ENCODE results near the gene HEPN1. TPM values are rescaled to one million over a fixed set of nuclear protein-coding genes. Genes with fewer than 3 reads are reported as not detected.

HEPN1 gene
- total and polyA plus RNA-seq, 10 of the 15 experiments (the other 5 are each of a cell fraction or from before 2014, with no cell fraction given) = not detected

DNA sequence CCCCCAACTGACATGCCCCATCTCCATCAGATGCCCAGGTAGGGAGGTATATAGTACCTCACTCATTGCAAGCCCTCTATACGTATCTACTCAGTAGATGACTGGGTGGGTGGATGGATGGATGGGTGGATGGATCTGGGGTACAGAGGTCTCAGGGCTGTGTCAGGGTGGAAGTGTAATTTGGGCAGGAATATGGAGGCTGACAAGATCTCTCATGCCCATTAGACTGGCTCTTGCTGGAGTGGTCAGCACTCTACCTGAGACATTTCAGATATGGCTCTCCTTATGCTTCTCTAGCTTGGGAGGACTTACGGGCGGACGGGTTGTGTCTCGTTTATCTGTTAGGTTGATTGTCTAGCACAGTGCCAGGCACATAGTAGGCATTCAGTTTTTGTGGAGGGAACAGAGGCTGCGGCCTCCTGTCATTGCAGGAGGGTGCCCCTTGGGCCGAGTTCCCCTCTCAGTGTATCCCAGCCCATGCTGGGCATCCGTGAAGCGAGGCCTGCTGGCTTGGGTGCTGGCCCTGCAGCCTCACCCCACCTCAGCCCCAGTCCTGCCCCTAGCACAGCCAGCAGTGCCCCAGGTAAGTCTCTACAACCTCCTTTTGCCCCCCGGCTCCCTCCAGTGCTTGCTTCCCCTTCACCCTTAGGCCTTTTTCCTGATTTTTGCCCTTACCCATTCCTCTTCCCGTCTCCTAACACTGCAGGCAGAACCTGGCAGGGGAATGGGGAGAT is 40.1 kb upstream of the HEPN1 start:
- 53% methylated on average over 11 of the region's 11 CpGs for WGBS (ENCODE audit: insufficient coverage, insufficient replicate concordance, low lambda C conversion rate, missing lambda C conversion rate)
- POLR2A ChIA-PET = no interaction called here
- Histone ChIP-seq H3K79me2 (ENCODE audit: control insufficient read depth, insufficient read depth, low read length) (no peaks in the 10 kb centered on the region), H3K27ac (ENCODE audit: control insufficient read depth, insufficient read depth) (no peak overlapping the region), H3K9ac (ENCODE audit: control insufficient read depth, insufficient read depth, low read length) (no peak overlapping the region), H3K27me3 (replicated peaks in 1 of 2; ENCODE audit: control insufficient read depth in 2 of 2, insufficient read depth in 2 of 2, low read length in 1 of 2) (peaks cover 0 to 1% of the 10 kb centered on the region in 2 experiments; a peak in 2 of 4 replicates), H3K36me3 (ENCODE audit: control insufficient read depth in 2 of 2, insufficient read depth in 2 of 2, low read length in 1 of 2) (no peaks in the 10 kb centered on the region), H4K20me1 (ENCODE audit: control insufficient read depth, insufficient read depth) (no peaks in the 10 kb centered on the region), H3K4me1 (ENCODE audit: control insufficient read depth, insufficient read depth, low read length) (no peaks in the 10 kb centered on the region), H2AFZ (ENCODE audit: control insufficient read depth, low read depth, low read length) (no peak overlapping the region), H3K9me3 (replicated peaks; ENCODE audit: control insufficient read depth, insufficient read depth, low read length) (no peaks in the 10 kb centered on the region), H3K4me3 (no peak overlapping the region), H3K4me2 (ENCODE audit: control insufficient read depth, insufficient read depth) (no peak overlapping the region)
- intact Hi-C loops (cut with micrococcal nuclease; ENCODE audit: unreplicated experiment) (no loop called here), in situ Hi-C loops (cut with MboI) (no loop called here)
- CTCF ChIA-PET = interaction anchor here (1.0 kb wide), 1 partner anchor 10 kb away, joined by 3 read pairs; no protein-coding TSS in a partner anchor
- DNase-seq (ENCODE audit: low read depth, low spot score) (no peak), ATAC-seq (no peak), FAIRE-seq (no peak)
- RAD21 ChIA-PET (ENCODE audit: unreplicated experiment) = no interaction called here
- SMC1A ChIA-PET (ENCODE audit: uncharacterized antibody, unreplicated experiment) = no interaction called here
- TF ChIP-seq, protein P1, sequence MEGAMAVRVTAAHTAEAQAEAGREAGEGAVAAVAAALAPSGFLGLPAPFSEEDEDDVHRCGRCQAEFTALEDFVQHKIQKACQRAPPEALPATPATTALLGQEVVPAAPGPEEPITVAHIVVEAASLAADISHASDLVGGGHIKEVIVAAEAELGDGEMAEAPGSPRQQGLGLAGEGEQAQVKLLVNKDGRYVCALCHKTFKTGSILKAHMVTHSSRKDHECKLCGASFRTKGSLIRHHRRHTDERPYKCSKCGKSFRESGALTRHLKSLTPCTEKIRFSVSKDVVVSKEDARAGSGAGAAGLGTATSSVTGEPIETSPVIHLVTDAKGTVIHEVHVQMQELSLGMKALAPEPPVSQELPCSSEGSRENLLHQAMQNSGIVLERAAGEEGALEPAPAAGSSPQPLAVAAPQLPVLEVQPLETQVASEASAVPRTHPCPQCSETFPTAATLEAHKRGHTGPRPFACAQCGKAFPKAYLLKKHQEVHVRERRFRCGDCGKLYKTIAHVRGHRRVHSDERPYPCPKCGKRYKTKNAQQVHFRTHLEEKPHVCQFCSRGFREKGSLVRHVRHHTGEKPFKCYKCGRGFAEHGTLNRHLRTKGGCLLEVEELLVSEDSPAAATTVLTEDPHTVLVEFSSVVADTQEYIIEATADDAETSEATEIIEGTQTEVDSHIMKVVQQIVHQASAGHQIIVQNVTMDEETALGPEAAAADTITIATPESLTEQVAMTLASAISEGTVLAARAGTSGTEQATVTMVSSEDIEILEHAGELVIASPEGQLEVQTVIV (IDR thresholded peaks at IDR 0.05; ENCODE audit: borderline replicate concordance, partially characterized antibody) = no peak
- TF ChIP-seq IRF4 (IDR thresholded peaks at IDR 0.05; ENCODE audit: low read depth, low read length) = no peak
- no peak for TF ChIP-seq BCL11A (IDR thresholded peaks at IDR 0.05; ENCODE audit: low read depth, low read length)
- TF ChIP-seq NR2C1 (IDR thresholded peaks at IDR 0.05) = no peak
- no peak for TF ChIP-seq BRCA1 (IDR thresholded peaks at IDR 0.05; ENCODE audit: low read depth, low read length)
- no peak for TF ChIP-seq RELA (IDR thresholded peaks at IDR 0.05; ENCODE audit: borderline replicate concordance, partially characterized antibody)
- no TSS peak for BruUV-seq (replicated peaks)

Measured in GM12878 (cell line).